HepG2 (cell line): ENCODE results near the gene SIRT1. TPM values are rescaled to one million over a fixed set of nuclear protein-coding genes. Genes with fewer than 3 reads are reported as not detected.

Experiments used
- ATAC-seq: fragments of 200-7000 bp; cut with Tn5 transposase; 3 replicates; pipeline ENCODE4 v1.9.1; 2020; ENCODE audit warnings: mild to moderate bottlenecking, moderate library complexity
- BruUV-seq: library from RNA; stranded (reverse); fragments of 400-500 nt; replicated peaks from 2 replicates; lab custom pipeline; 2021; lab: Mats Ljungman, UMichigan
- CTCF ChIA-PET: fragments of 300-600 bp; formaldehyde crosslinking; extraction: SDS; loops from one replicate; lab custom pipeline; 2021; ENCODE audit warnings: low total read pairs, inconsistent platforms, low intra/inter-chr PET ratio; lab: Yijun Ruan, JAX
- POLR2A ChIA-PET: fragments of 350-600 bp; sonication (Branson Sonifier 250); formaldehyde crosslinking; loops from one replicate; lab custom pipeline; 2020; ENCODE audit warnings: antibody characterized with exemption, inconsistent platforms; lab: Yijun Ruan, JAX
- DNase-seq: peaks from one replicate; pipeline ENCODE4 v3.0.0-alpha.2; 2015; ENCODE audit warnings: low spot score
- FAIRE-seq: peaks from 3 replicates; lab custom pipeline; 2011; peaks lifted over from hg19 to GRCh38; lab: Jason Lieb, UNC
- H2AFZ ChIP-seq: one replicate; pipeline ENCODE4 v1.6.1; 2011; ENCODE audit warnings: low read length, inconsistent platforms
- H3K27ac ChIP-seq: fragments of 300-600 bp; 3 replicates; pipeline ENCODE4 v1.8.0; 2011; ENCODE audit warnings: mixed run types, mild to moderate bottlenecking, mixed read lengths, low read length, inconsistent platforms; ENCODE audit not compliant: insufficient read depth; ENCODE audit errors: extremely low read length
- H3K27me3 ChIP-seq, 2 experiments: fragments of 200-600 bp in 1 of 2; 2 replicates in 1 of 2; 3 replicates in 1 of 2; pipeline versions ENCODE4 v1.6.0 to v1.8.0; 2011; ENCODE audit warnings: low read length in 2 of 2, mild to moderate bottlenecking in 2 of 2, moderate library complexity in 2 of 2, inconsistent platforms in 1 of 2; ENCODE audit not compliant: insufficient read depth in 2 of 2, control insufficient read depth in 1 of 2
- H3K36me3 ChIP-seq, 2 experiments: fragments of 200-600 bp in 1 of 2; replicated peaks in 1 of 2; 2 replicates in 1 of 2; 3 replicates in 1 of 2; pipeline versions ENCODE4 v1.5.1 to v1.8.0; 2011; ENCODE audit warnings: low read length in 2 of 2, inconsistent platforms in 1 of 2; ENCODE audit not compliant: insufficient read depth in 2 of 2, control insufficient read depth in 1 of 2
- H3K4me1 ChIP-seq: 2 replicates; pipeline ENCODE4 v1.5.1; 2012; ENCODE audit warnings: low read length, inconsistent platforms; ENCODE audit not compliant: insufficient read depth
- H3K4me2 ChIP-seq: 2 replicates; pipeline ENCODE4 v1.6.0; 2011; ENCODE audit warnings: low read depth, low read length, inconsistent platforms
- H3K4me3 ChIP-seq, 3 experiments: fragments of 200-600 bp in 1 of 3; sonication (generic), shearing (Covaris generic) in 1 of 3; replicated peaks in 1 of 3; 2 replicates each; pipeline ENCODE4 v1.5.1; 2011 to 2016; ENCODE audit warnings: low read length in 3 of 3, inconsistent platforms in 2 of 3, low read depth in 2 of 3, mild to moderate bottlenecking in 2 of 3, control low read depth in 1 of 3, mixed read lengths in 1 of 3; ENCODE audit not compliant: insufficient read depth in 1 of 3
- H3K79me2 ChIP-seq: one replicate; pipeline ENCODE4 v1.6.1; 2011; ENCODE audit warnings: low read length, inconsistent platforms; ENCODE audit not compliant: insufficient read depth
- H3K9ac ChIP-seq: 2 replicates; pipeline ENCODE4 v1.6.0; 2011; ENCODE audit warnings: mild to moderate bottlenecking, low read depth, low read length, inconsistent platforms; ENCODE audit not compliant: insufficient read depth
- H3K9me3 ChIP-seq: 2 replicates; pipeline ENCODE4 v1.5.1; 2012; ENCODE audit warnings: mild to moderate bottlenecking, low read length
- H4K20me1 ChIP-seq: 2 replicates; pipeline ENCODE4 v1.6.0; 2011; ENCODE audit warnings: inconsistent platforms, mild to moderate bottlenecking, low read length, moderate library complexity; ENCODE audit not compliant: insufficient read depth
- FOXA3 ChIP-seq: IDR thresholded peaks from 2 replicates; pipeline ENCODE4 v1.6.1; 2016; ENCODE audit warnings: missing genetic modification reagents, missing compliant biosample characterization
- GATAD2A ChIP-seq: IDR thresholded peaks from 2 replicates; pipeline ENCODE4 v1.6.1; 2016
- MAFF ChIP-seq: IDR thresholded peaks from 2 replicates; pipeline ENCODE4 v1.6.1; 2011; ENCODE audit warnings: low read depth, low read length, improper control_type of control experiment
- MAFK ChIP-seq, 2 experiments: IDR thresholded peaks in 1 of 2; conservative IDR thresholded peaks in 1 of 2; 2 replicates each; pipeline ENCODE4 v1.6.1; 2011; ENCODE audit warnings: improper control_type of control experiment in 2 of 2, low read length in 2 of 2
- SIX4 ChIP-seq: sonication (generic); formaldehyde crosslinking; IDR thresholded peaks from 2 replicates; pipeline ENCODE4 v1.4.0; 2020; ENCODE audit warnings: missing genetic modification reagents
- TBP ChIP-seq: sonication (generic); formaldehyde crosslinking; IDR thresholded peaks from 2 replicates; pipeline ENCODE4 v1.5.0; 2020; ENCODE audit warnings: missing genetic modification reagents
- WGBS: methylation state at CpG from one replicate; pipeline ENCODE4 v1.1.6; 2017; ENCODE audit warnings: low lambda C conversion rate; 5-methylcytosine and 5-hydroxymethylcytosine counted together
- in situ Hi-C: cut with HindIII; loops from 2 replicates; pipeline ENCODE4 v1.10.0; 2017; ENCODE audit warnings: low pct_unique_long_range_greater_than_20kb; ENCODE audit not compliant: extremely low pct_ligation_motif_present
- intact Hi-C: fragments of 100-400 bp; cut with micrococcal nuclease; formaldehyde crosslinking; loops from one replicate; pipeline ENCODE4 v1.10.0; 2022; ENCODE audit not compliant: unreplicated experiment
- polyA plus RNA-seq, 8 experiments: library from polyadenylated mRNA; depleted of rRNA in 3 of 8; stranded (reverse) in 7 of 8; unstranded in 1 of 8; fragments of >200 nt; fragmentation: Illumina TruSeq in 4 of 8; extraction: Trizol in 4 of 8; gene quantifications; 2 replicates each; pipeline versions ENCODE4 v1.2.1 to v1.2.3, GENCODE V29; 2011 to 2016; ENCODE audit warnings: low read depth in 4 of 8, missing spikeins in 1 of 8, mixed read lengths in 1 of 8; ENCODE audit not compliant: insufficient read depth in 1 of 8
- total RNA-seq, 5 experiments: library from RNA; depleted of rRNA; stranded (reverse); fragments of >200 nt; fragmentation: Illumina TruSeq; extraction: Trizol; gene quantifications; 2 replicates each; pipeline ENCODE4 v1.2.3, GENCODE V29; 2016; ENCODE audit warnings: low read depth in 1 of 5

Gene SIRT1
- total and polyA plus RNA-seq, 2 of the 13 experiments (the other 11 are each of a cell fraction or from before 2014, with no cell fraction given): 9.4 to 10.2 TPM

- Histone ChIP-seq H2AFZ (no peak overlapping the region), H3K27ac (no peak overlapping the region), H3K27me3 (no peaks in the 10 kb centered on the region; a peak in 1 of 5 replicates), H3K79me2 (no peaks in the 10 kb centered on the region), H3K9ac (no peak overlapping the region), H3K4me2 (no peak overlapping the region), H3K9me3 (no peaks in the 10 kb centered on the region), H3K4me3 (no peak overlapping the region), H3K4me1 (peaks cover 9% of the 10 kb centered on the region), H4K20me1 (no peaks in the 10 kb centered on the region), H3K36me3 (peaks cover 10 to 25% of the 10 kb centered on the region in 2 experiments; a peak in 4 of 5 replicates)
- DNase-seq (peak; percentile 21), FAIRE-seq (no peak), ATAC-seq (peak; percentile 16; the same call in 1 of the 3 replicates)
- ChIA-PET POLR2A (no interaction called here), CTCF (interaction anchor here (0.7 kb wide), 1 partner anchor 239 kb away, joined by 3 read pairs; no protein-coding TSS in a partner anchor)
- in situ Hi-C loops (no loop called here), intact Hi-C loops (no loop called here)
- 61% methylated on average over 2 of the region's 2 CpGs for WGBS
- no peak for TF ChIP-seq TBP (CRISPR knock-in tag)
- TF ChIP-seq FOXA3 (CRISPR knock-in tag): peak; percentile 27; the same call in 1 of the 2 replicates
- peak; percentile 37; the same call in 1 of the 2 replicates for TF ChIP-seq GATAD2A (CRISPR knock-in tag)
- BruUV-seq: no TSS peak
Measured at GRCh38 chr10:67917169-67917568, 32.7 kb downstream of the SIRT1 start.

DNA sequence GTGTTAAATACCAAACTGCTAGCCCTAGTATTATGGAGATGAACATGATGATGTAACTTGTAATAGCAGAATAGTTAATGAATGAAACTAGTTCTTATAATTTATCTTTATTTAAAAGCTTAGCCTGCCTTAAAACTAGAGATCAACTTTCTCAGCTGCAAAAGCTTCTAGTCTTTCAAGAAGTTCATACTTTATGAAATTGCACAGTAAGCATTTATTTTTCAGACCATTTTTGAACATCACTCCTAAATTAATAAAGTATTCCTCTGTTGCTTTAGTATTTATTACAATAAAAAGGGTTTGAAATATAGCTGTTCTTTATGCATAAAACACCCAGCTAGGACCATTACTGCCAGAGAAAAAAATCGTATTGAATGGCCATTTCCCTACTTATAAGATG is 33.2 kb downstream of the SIRT1 start:
- TF ChIP-seq MAFK (conservative IDR thresholded peaks at IDR 0.05 in 1 of 2, IDR thresholded peaks at IDR 0.05 in 1 of 2; ENCODE audit: low read length in 2 of 2) (peak; percentile 94 to 97), MAFF (peak; percentile 95), SIX4 (CRISPR knock-in tag) (no peak)

More for the DNA sequence above, 33.2 kb downstream of the SIRT1 start:
- ChIA-PET POLR2A (no interaction called here), CTCF (no interaction called here)
- intact Hi-C loops (no loop called here), in situ Hi-C loops (no loop called here)
- Histone ChIP-seq H3K79me2 (no peaks in the 10 kb centered on the region), H3K4me1 (peaks cover 9% of the 10 kb centered on the region), H3K4me3 (no peak overlapping the region), H2AFZ (no peak overlapping the region), H3K27me3 (no peaks in the 10 kb centered on the region; a peak in 1 of 5 replicates), H3K4me2 (no peak overlapping the region), H3K36me3 (peaks cover 5 to 19% of the 10 kb centered on the region in 2 experiments; a peak in 4 of 5 replicates), H3K9ac (no peak overlapping the region), H3K9me3 (no peaks in the 10 kb centered on the region), H3K27ac (no peak overlapping the region), H4K20me1 (no peaks in the 10 kb centered on the region)
- WGBS: 98% methylated on average over 1 of the region's 1 CpG
- BruUV-seq: no TSS peak
- DNase-seq (no peak), FAIRE-seq (no peak), ATAC-seq (no peak)
